SH-SY5Y (cell line): ENCODE data around the gene FAM118B.

Experiments
- GATA2 ChIP-seq: IDR thresholded peaks from 2 replicates; pipeline ENCODE4 v1.6.1; 2011; ENCODE audit warnings: mild to moderate bottlenecking, low read depth, low read length
- GATA3 ChIP-seq: IDR thresholded peaks from 2 replicates; pipeline ENCODE4 v1.6.1; 2011; ENCODE audit warnings: low read depth, mild to moderate bottlenecking, low read length, moderate library complexity

GRCh38 chr11:126268708-126269579 is 57.4 kb downstream of the FAM118B start, which contains the start of the genes FOXRED1 and SRPRA:
- TF ChIP-seq GATA3 = no peak
- no peak for TF ChIP-seq GATA2
